SK-N-SH treated with all-trans-retinoic acid at 6 μM for 48 hours (cell line): ENCODE results near the gene PLS3.

Source experiments
- ATAC-seq: fragments of 200-7000 bp; cut with Tn5 transposase; 3 replicates; pipeline ENCODE4 v1.9.1; 2020; ENCODE audit warnings: mild to moderate bottlenecking, moderate library complexity
- ARNTL ChIP-seq: fragments of 450-650 bp; formaldehyde crosslinking; IDR thresholded peaks from 2 replicates; pipeline ENCODE4 v1.5.0; 2020; ENCODE audit warnings: low read depth, mild to moderate bottlenecking, moderate library complexity, borderline replicate concordance
- BACH2 ChIP-seq: fragments of 250-450 bp; sonication (Bioruptor Pico); IDR thresholded peaks from 2 replicates; pipeline ENCODE4 v1.9.0; 2021; ENCODE audit warnings: mild to moderate bottlenecking, borderline replicate concordance
- CSDC2 ChIP-seq: fragments of 250-450 bp; sonication (Bioruptor Pico); IDR thresholded peaks from 2 replicates; pipeline ENCODE4 v1.5.0; 2020; ENCODE audit warnings: mild to moderate bottlenecking, moderate library complexity
- GLIS3 ChIP-seq: fragments of 250-450 bp; sonication (Bioruptor Pico); IDR thresholded peaks from 2 replicates; pipeline ENCODE4 v1.5.0; 2020; ENCODE audit warnings: mild to moderate bottlenecking, moderate library complexity
- ISL1 ChIP-seq: fragments of 250-450 bp; sonication (Bioruptor Pico); IDR thresholded peaks from 2 replicates; pipeline ENCODE4 v2.1.2; 2022; ENCODE audit warnings: mild to moderate bottlenecking, moderate library complexity
- OSR1 ChIP-seq: fragments of 250-450 bp; sonication (Bioruptor Pico); IDR thresholded peaks from 2 replicates; pipeline ENCODE4 v1.8.0; 2022; ENCODE audit warnings: moderate library complexity, mild to moderate bottlenecking, inconsistent platforms
- POU6F1 ChIP-seq: fragments of 250-450 bp; sonication (Bioruptor Pico); IDR thresholded peaks from 2 replicates; pipeline ENCODE4 v1.8.0; 2021; ENCODE audit warnings: low read depth, mild to moderate bottlenecking, moderate library complexity, borderline replicate concordance
- PPARA ChIP-seq: fragments of 250-450 bp; sonication (Bioruptor Pico); IDR thresholded peaks from 2 replicates; pipeline ENCODE4 v1.5.0; 2020; ENCODE audit warnings: mild to moderate bottlenecking, borderline replicate concordance
- RARB ChIP-seq: fragments of 250-450 bp; sonication (Bioruptor Pico); IDR thresholded peaks from 2 replicates; pipeline ENCODE4 v1.8.0; 2021; ENCODE audit warnings: mild to moderate bottlenecking, moderate library complexity
- SNAI2 ChIP-seq: fragments of 250-450 bp; sonication (Bioruptor Pico); IDR thresholded peaks from 2 replicates; pipeline ENCODE4 v1.5.0; 2020; ENCODE audit warnings: mild to moderate bottlenecking, moderate library complexity
- TCF4 ChIP-seq: fragments of 250-450 bp; sonication (Bioruptor Pico); IDR thresholded peaks from 2 replicates; pipeline ENCODE4 v1.8.0; 2021; ENCODE audit warnings: mild to moderate bottlenecking, moderate library complexity, borderline replicate concordance
- TOX ChIP-seq: fragments of 250-450 bp; sonication (Bioruptor Pico); IDR thresholded peaks from 2 replicates; pipeline ENCODE4 v1.8.0; 2021; ENCODE audit warnings: mild to moderate bottlenecking, moderate library complexity, borderline replicate concordance
- TSHZ2 ChIP-seq: fragments of 250-450 bp; sonication (Bioruptor Pico); IDR thresholded peaks from 2 replicates; pipeline ENCODE4 v1.5.0; 2020; ENCODE audit warnings: mild to moderate bottlenecking, moderate library complexity
- ZC3H10 ChIP-seq: fragments of 250-450 bp; sonication (Bioruptor Pico); IDR thresholded peaks from 2 replicates; pipeline ENCODE4 v1.5.1; 2021; ENCODE audit warnings: mild to moderate bottlenecking, moderate library complexity
- ZFP3 ChIP-seq: fragments of 250-450 bp; sonication (Bioruptor Pico); IDR thresholded peaks from 2 replicates; pipeline ENCODE4 v1.5.0; 2020; ENCODE audit warnings: mild to moderate bottlenecking, moderate library complexity
- ZFP30 ChIP-seq: fragments of 450-650 bp; formaldehyde crosslinking; IDR thresholded peaks from 2 replicates; pipeline ENCODE4 v1.5.0; 2022; ENCODE audit warnings: mild to moderate bottlenecking, moderate library complexity
- ZNF565 ChIP-seq: fragments of 450-650 bp; formaldehyde crosslinking; conservative IDR thresholded peaks from 2 replicates; pipeline ENCODE4 v1.5.0; 2020; ENCODE audit warnings: low read depth, mild to moderate bottlenecking, moderate library complexity
- ZNF70 ChIP-seq: fragments of 450-650 bp; formaldehyde crosslinking; IDR thresholded peaks from 2 replicates; pipeline ENCODE4 v1.5.0; 2020; ENCODE audit warnings: mild to moderate bottlenecking, moderate library complexity
- TF ChIP-seq, protein P1 (sequence below): fragments of 250-450 bp; sonication (Bioruptor Pico); IDR thresholded peaks from 2 replicates; pipeline ENCODE4 v1.5.1; 2021; ENCODE audit warnings: mild to moderate bottlenecking, moderate library complexity
- TF ChIP-seq, protein P2 (sequence below): fragments of 250-450 bp; sonication (Bioruptor Pico); IDR thresholded peaks from 2 replicates; pipeline ENCODE4 v1.5.1; 2020; ENCODE audit warnings: low read depth, mild to moderate bottlenecking, moderate library complexity

PLS3 gene

DNA sequence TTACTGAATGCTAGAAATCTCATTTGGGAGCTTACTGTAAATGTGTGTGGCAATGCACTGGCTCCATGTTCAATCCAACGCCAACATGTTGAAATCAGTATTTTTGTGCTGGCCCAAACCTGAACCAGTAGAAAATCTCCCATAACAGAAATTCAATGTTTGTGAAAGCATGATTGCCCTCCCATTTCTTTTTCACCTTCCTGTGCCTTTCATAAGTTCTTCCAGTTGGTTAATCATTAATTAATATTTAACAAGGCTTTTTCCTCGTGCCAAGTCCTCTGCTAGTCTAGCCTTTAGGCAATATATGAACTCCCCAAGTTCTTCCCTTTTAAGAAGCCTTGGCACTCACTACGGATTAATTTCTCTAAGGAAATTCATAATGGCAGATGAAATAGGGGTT is 1.3 kb upstream of the PLS3 start:
- TF ChIP-seq TCF4, result no peak
- TF ChIP-seq OSR1 (CRISPR knock-in tag), result no peak
- TF ChIP-seq ISL1 (CRISPR knock-in tag), result no peak
- TF ChIP-seq ARNTL (CRISPR knock-in tag), result no peak
- no peak for TF ChIP-seq CSDC2 (CRISPR knock-in tag)
- TF ChIP-seq TSHZ2, result no peak
- TF ChIP-seq ZFP3 (CRISPR knock-in tag), result no peak
- TF ChIP-seq ZNF70 (CRISPR knock-in tag), result no peak
- TF ChIP-seq ZC3H10 (CRISPR knock-in tag), result no peak
- TF ChIP-seq PPARA (CRISPR knock-in tag), result no peak
- no peak for ATAC-seq

DNA sequence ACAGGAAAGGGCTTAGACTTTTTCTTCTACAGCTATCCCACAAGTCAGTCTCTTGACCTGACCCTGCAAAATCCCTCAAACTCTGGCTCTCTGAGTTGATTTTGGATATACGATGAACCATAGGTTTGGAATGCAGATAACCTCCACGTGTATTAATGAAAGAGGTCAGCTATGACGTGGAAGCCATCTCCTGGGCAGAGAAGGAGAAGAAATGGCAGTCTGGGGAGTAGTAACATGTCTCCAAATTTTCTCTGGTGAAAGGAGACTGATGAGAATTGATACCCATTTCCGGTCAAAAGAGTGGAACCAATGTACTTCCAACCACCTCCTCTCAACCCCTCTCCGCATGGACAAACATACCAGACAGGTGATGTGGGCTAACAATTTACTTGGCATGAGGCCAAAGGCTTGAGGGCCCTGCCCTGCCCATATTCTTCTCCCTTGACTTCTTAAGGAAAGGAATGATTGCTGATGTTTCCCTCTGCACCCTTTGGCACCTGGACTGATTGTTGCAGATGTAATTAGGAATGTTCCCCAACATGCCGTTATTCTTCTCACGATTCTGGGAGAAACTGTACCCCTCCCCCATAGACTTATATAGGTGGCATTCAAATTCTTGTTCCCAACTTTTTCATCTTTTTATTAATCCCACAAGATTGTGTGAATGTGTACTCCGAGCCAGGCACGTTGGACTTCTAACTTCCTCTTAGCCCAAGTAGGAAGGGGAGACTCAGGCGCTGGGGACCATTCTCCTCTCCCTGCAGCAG is 580 bp upstream of the PLS3 start:
- no peak for ATAC-seq
- TF ChIP-seq PPARA (CRISPR knock-in tag) (no peak), POU6F1 (CRISPR knock-in tag) (no peak), ZNF70 (CRISPR knock-in tag) (no peak), ZC3H10 (CRISPR knock-in tag) (no peak), CSDC2 (CRISPR knock-in tag) (no peak), RARB (CRISPR knock-in tag) (no peak), BACH2 (CRISPR knock-in tag) (no peak), TCF4 (no peak), ZFP3 (CRISPR knock-in tag) (no peak), OSR1 (CRISPR knock-in tag) (no peak), ZFP30 (CRISPR knock-in tag) (no peak), GLIS3 (CRISPR knock-in tag) (no peak), SNAI2 (CRISPR knock-in tag) (no peak), ARNTL (CRISPR knock-in tag) (no peak), ZNF565 (CRISPR knock-in tag) (no peak), TSHZ2 (no peak), ISL1 (CRISPR knock-in tag) (no peak), TOX (CRISPR knock-in tag) (no peak)
- TF ChIP-seq, protein P1, sequence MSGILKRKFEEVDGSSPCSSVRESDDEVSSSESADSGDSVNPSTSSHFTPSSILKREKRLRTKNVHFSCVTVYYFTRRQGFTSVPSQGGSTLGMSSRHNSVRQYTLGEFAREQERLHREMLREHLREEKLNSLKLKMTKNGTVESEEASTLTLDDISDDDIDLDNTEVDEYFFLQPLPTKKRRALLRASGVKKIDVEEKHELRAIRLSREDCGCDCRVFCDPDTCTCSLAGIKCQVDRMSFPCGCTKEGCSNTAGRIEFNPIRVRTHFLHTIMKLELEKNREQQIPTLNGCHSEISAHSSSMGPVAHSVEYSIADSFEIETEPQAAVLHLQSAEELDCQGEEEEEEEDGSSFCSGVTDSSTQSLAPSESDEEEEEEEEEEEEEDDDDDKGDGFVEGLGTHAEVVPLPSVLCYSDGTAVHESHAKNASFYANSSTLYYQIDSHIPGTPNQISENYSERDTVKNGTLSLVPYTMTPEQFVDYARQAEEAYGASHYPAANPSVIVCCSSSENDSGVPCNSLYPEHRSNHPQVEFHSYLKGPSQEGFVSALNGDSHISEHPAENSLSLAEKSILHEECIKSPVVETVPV, result no peak
- TF ChIP-seq, protein P2, sequence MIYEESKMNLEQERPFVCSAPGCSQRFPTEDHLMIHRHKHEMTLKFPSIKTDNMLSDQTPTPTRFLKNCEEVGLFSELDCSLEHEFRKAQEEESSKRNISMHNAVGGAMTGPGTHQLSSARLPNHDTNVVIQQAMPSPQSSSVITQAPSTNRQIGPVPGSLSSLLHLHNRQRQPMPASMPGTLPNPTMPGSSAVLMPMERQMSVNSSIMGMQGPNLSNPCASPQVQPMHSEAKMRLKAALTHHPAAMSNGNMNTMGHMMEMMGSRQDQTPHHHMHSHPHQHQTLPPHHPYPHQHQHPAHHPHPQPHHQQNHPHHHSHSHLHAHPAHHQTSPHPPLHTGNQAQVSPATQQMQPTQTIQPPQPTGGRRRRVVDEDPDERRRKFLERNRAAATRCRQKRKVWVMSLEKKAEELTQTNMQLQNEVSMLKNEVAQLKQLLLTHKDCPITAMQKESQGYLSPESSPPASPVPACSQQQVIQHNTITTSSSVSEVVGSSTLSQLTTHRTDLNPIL (CRISPR knock-in tag), result no peak
